Caco-2 (cell line): ENCODE measurements around the gene CTTNBP2. TPM values are rescaled to one million over a fixed set of nuclear protein-coding genes. Genes with fewer than 3 reads are reported as not detected.

ENCODE experiments used
- BruUV-seq: library from RNA; stranded (reverse); fragments of 400-500 nt; replicated peaks from 2 replicates; lab custom pipeline; 2021; lab: Mats Ljungman, UMichigan
- CTCF ChIA-PET: fragments of 300-600 bp; sonication (Branson Sonifier 250); formaldehyde crosslinking; loops from one replicate; lab custom pipeline; 2022; ENCODE audit warnings: antibody characterized with exemption; lab: Charles Lee
- POLR2A ChIA-PET: fragments of 300-600 bp; sonication (Branson Sonifier 250); formaldehyde crosslinking; loops from one replicate; lab custom pipeline; 2022; ENCODE audit warnings: antibody characterized with exemption; lab: Charles Lee
- DNase-seq, 2 experiments: peaks; one replicate each; pipeline versions ENCODE4 v3.0.0 to v3.0.0-alpha.2; 2020 to 2022
- H3K27me3 ChIP-seq: replicated peaks from 2 replicates; pipeline ENCODE4 v1.6.0; 2011; ENCODE audit warnings: low read length; ENCODE audit not compliant: control insufficient read depth, insufficient read depth
- H3K36me3 ChIP-seq: 2 replicates; pipeline ENCODE4 v1.5.1; 2011; ENCODE audit warnings: low read length; ENCODE audit not compliant: control insufficient read depth, insufficient read depth
- H3K4me1 ChIP-seq: fragments of 250-450 bp; sonication (Bioruptor Pico); 2 replicates; pipeline ENCODE4 v1.5.1; 2020; ENCODE audit warnings: mild to moderate bottlenecking
- H3K4me3 ChIP-seq: 2 replicates; pipeline ENCODE4 v1.5.1; 2011; ENCODE audit warnings: low read depth, mild to moderate bottlenecking, control low read depth, low read length
- H3K9me3 ChIP-seq: fragments of 250-450 bp; sonication (Bioruptor Pico); 2 replicates; pipeline ENCODE4 v1.5.1; 2020; ENCODE audit warnings: mild to moderate bottlenecking, moderate library complexity
- H3K27ac Mint-ChIP-seq: one replicate; pipeline ENCODE4 v1.8.0; 2022; ENCODE audit warnings: mixed read lengths; ENCODE audit not compliant: unreplicated experiment
- H3K27me3 Mint-ChIP-seq: one replicate; pipeline ENCODE4 v1.8.0; 2022; ENCODE audit warnings: mixed read lengths; ENCODE audit not compliant: insufficient read depth, unreplicated experiment
- H3K36me3 Mint-ChIP-seq: one replicate; pipeline ENCODE4 v1.8.0; 2022; ENCODE audit warnings: mild to moderate bottlenecking, mixed read lengths; ENCODE audit not compliant: insufficient read depth, unreplicated experiment
- H3K4me1 Mint-ChIP-seq: one replicate; pipeline ENCODE4 v1.8.0; 2022; ENCODE audit warnings: low read depth, mixed read lengths; ENCODE audit not compliant: unreplicated experiment
- H3K4me3 Mint-ChIP-seq: one replicate; pipeline ENCODE4 v1.8.0; 2022; ENCODE audit warnings: mild to moderate bottlenecking, moderate library complexity, mixed read lengths; ENCODE audit not compliant: unreplicated experiment
- H3K9me3 Mint-ChIP-seq: one replicate; pipeline ENCODE4 v1.8.0; 2022; ENCODE audit warnings: mixed read lengths; ENCODE audit not compliant: unreplicated experiment
- intact Hi-C: fragments of 100-400 bp; cut with micrococcal nuclease; formaldehyde crosslinking; loops from one replicate; pipeline ENCODE4 v1.10.0; 2022; ENCODE audit not compliant: unreplicated experiment
- total RNA-seq: library from RNA; stranded (reverse); gene quantifications from 2 replicates; pipeline ENCODE4 v1.2.3, GENCODE V29; 2022
- TF ChIP-seq, protein P1 (sequence below), 2 experiments: fragments of 200-600 bp in 1 of 2; IDR thresholded peaks; 1 replicate in 1 of 2; 2 replicates in 1 of 2; pipeline versions ENCODE4 v1.5.1 to v1.8.0; 2011 to 2022; ENCODE audit warnings: antibody characterized with exemption in 1 of 2, control low read depth in 1 of 2, inconsistent platforms in 1 of 2, low read depth in 1 of 2, low read length in 1 of 2, mild to moderate bottlenecking in 1 of 2, moderate library complexity in 1 of 2; ENCODE audit not compliant: insufficient read depth in 1 of 2, severe bottlenecking in 1 of 2, unreplicated experiment in 1 of 2

CTTNBP2 gene
- total RNA-seq, 1 experiment from 2014 or later, result 3.2 TPM

DNA sequence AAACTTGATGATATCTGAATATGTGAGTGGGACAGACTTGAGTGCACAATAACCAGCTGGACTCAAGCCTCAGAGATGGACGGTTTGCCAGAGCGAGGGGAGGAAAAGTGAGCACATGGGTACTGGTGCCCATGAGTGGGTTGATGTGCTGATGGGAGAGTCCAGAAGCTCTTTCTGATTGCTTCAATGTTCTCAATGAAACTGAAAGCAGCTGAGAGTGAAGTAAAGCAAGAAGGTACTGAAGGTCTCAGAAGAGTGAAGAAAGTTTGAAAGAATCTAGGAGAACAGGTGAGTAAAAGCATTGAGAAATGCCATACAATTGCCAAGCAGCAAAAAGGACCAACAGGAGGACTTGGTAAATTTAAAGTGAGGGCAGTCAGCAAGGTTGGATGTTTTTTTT is 28.6 kb downstream of the CTTNBP2 start:
- no peaks in the 10 kb centered on the region for H3K9me3 ChIP-seq
- intact Hi-C loops, result no loop called here
- Mint-ChIP-seq H3K27me3 (peaks cover 3% of the 10 kb centered on the region), H3K36me3 (no peaks in the 10 kb centered on the region), H3K4me3 (no peak overlapping the region), H3K4me1 (no peaks in the 10 kb centered on the region), H3K27ac (no peak overlapping the region), H3K9me3 (peaks cover 23% of the 10 kb centered on the region)
- H3K36me3 ChIP-seq, result no peaks in the 10 kb centered on the region
- CTCF ChIA-PET, result no interaction called here
- no TSS peak for BruUV-seq
- TF ChIP-seq, protein P1, sequence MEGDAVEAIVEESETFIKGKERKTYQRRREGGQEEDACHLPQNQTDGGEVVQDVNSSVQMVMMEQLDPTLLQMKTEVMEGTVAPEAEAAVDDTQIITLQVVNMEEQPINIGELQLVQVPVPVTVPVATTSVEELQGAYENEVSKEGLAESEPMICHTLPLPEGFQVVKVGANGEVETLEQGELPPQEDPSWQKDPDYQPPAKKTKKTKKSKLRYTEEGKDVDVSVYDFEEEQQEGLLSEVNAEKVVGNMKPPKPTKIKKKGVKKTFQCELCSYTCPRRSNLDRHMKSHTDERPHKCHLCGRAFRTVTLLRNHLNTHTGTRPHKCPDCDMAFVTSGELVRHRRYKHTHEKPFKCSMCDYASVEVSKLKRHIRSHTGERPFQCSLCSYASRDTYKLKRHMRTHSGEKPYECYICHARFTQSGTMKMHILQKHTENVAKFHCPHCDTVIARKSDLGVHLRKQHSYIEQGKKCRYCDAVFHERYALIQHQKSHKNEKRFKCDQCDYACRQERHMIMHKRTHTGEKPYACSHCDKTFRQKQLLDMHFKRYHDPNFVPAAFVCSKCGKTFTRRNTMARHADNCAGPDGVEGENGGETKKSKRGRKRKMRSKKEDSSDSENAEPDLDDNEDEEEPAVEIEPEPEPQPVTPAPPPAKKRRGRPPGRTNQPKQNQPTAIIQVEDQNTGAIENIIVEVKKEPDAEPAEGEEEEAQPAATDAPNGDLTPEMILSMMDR (IDR thresholded peaks at IDR 0.05; ENCODE audit: insufficient read depth in 1 of 2, low read depth in 1 of 2, low read length in 1 of 2, severe bottlenecking in 1 of 2, unreplicated experiment in 1 of 2), result no peak
- no peak for DNase-seq
- no peaks in the 10 kb centered on the region for H3K4me1 ChIP-seq
- POLR2A ChIA-PET, result no interaction called here
- no peaks in the 10 kb centered on the region; the same call in 1 of the 2 replicates for H3K27me3 ChIP-seq
- no peak overlapping the region for H3K4me3 ChIP-seq

DNA sequence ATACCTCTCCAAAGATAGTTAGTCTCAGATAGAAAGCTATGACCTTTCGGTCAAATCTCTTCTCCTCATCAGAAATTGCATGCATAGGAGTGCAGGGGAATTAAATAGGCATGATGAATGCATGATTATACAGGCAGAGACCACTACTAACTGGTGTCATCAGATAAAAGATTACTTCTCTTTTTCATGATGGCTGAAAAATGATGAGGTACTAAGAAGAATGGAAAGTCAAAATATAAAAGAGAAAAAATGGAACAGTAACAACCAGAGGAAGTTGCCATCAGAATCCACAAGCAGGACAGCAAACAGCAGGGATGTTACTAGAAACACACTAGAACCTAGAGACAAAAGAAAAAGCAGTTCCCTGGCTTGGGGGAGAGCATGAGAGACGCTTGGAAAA is 31.6 kb downstream of the CTTNBP2 start:
- intact Hi-C loops, result no loop called here
- no peak overlapping the region for H3K4me3 Mint-ChIP-seq
- BruUV-seq, result no TSS peak
- H3K27ac Mint-ChIP-seq, result no peak overlapping the region
- H3K27me3 Mint-ChIP-seq, result no peaks in the 10 kb centered on the region
- H3K36me3 ChIP-seq, result no peaks in the 10 kb centered on the region
- TF ChIP-seq, protein P1 (IDR thresholded peaks at IDR 0.05; ENCODE audit: insufficient read depth in 1 of 2, low read depth in 1 of 2, low read length in 1 of 2, severe bottlenecking in 1 of 2, unreplicated experiment in 1 of 2), result no peak
- no peaks in the 10 kb centered on the region for H3K36me3 Mint-ChIP-seq
- peaks cover 23% of the 10 kb centered on the region for H3K9me3 Mint-ChIP-seq
- peaks cover 16% of the 10 kb centered on the region for H3K4me1 ChIP-seq
- H3K9me3 ChIP-seq, result no peaks in the 10 kb centered on the region
- ChIA-PET POLR2A (no interaction called here), CTCF (no interaction called here)
- no peak overlapping the region for H3K4me3 ChIP-seq
- H3K27me3 ChIP-seq, result no peaks in the 10 kb centered on the region
- H3K4me1 Mint-ChIP-seq, result peaks cover 16% of the 10 kb centered on the region
- no peak for DNase-seq

DNA sequence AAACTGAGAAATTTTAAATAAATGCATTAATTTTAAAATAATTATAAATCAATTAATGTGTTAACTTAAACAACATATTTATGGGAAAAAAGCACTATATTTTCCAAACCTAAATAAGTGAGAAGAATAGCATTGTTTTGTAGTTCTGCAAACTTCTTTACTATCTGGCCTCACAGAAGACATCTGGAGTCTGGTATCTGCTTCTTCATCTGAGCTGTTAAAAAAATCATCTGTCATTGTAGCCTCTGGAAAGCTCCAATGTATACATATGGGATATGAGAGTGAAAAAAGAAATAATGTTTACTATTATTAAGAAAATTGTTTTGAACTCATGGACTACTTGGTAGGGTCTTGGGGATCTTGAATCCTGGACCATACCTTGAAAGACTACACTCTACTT is 32.2 kb downstream of the CTTNBP2 start:
- H3K4me1 Mint-ChIP-seq, result peaks cover 16% of the 10 kb centered on the region
- CTCF ChIA-PET, result no interaction called here
- peaks cover 16% of the 10 kb centered on the region for H3K4me1 ChIP-seq
- H3K27me3 ChIP-seq, result no peaks in the 10 kb centered on the region
- H3K9me3 Mint-ChIP-seq, result peaks cover 23% of the 10 kb centered on the region
- POLR2A ChIA-PET, result no interaction called here
- H3K9me3 ChIP-seq, result no peaks in the 10 kb centered on the region
- H3K27ac Mint-ChIP-seq, result no peak overlapping the region
- intact Hi-C loops, result no loop called here
- TF ChIP-seq, protein P1 (IDR thresholded peaks at IDR 0.05; ENCODE audit: insufficient read depth in 1 of 2, low read depth in 1 of 2, low read length in 1 of 2, severe bottlenecking in 1 of 2, unreplicated experiment in 1 of 2), result no peak
- no peaks in the 10 kb centered on the region for H3K27me3 Mint-ChIP-seq
- H3K4me3 ChIP-seq, result no peak overlapping the region
- H3K36me3 ChIP-seq, result no peaks in the 10 kb centered on the region
- no peak overlapping the region for H3K4me3 Mint-ChIP-seq
- BruUV-seq, result no TSS peak
- no peaks in the 10 kb centered on the region for H3K36me3 Mint-ChIP-seq
- no peak for DNase-seq
